ENCODE measurements around the gene PAQR5. TPM values are rescaled to one million over a fixed set of nuclear protein-coding genes. Genes with fewer than 3 reads are reported as not detected.

PAQR5 gene
- total and polyA plus RNA-seq, 2 donors (not counting 3 experiments of a cell fraction or from before 2014, with no cell fraction given): 0.08 to 0.09 TPM

- POLR2A ChIA-PET: no interaction called here
- TF ChIP-seq GATA2 (IDR thresholded peaks at IDR 0.05; ENCODE audit: insufficient read depth, insufficient read length, low read depth, low read length) (no peak), CTCF (IDR thresholded peaks at IDR 0.05; ENCODE audit: extremely low read depth in 1 of 2, insufficient read depth in 1 of 2, low read depth in 1 of 2, low read length in 2 of 2) (no peak), MYC (IDR thresholded peaks at IDR 0.05; ENCODE audit: low read depth, low read length) (no peak), FOS (IDR thresholded peaks at IDR 0.05; ENCODE audit: borderline replicate concordance, insufficient read depth, low read length) (no peak), MAX (IDR thresholded peaks at IDR 0.05; ENCODE audit: insufficient read depth, insufficient read length) (no peak), JUN (IDR thresholded peaks at IDR 0.05; ENCODE audit: borderline replicate concordance, insufficient read depth, insufficient read length, low read depth) (no peak), EZH2 (IDR thresholded peaks at IDR 0.05; ENCODE audit: borderline replicate concordance, low read depth, low read length, severe bottlenecking) (no peak), POLR2A (IDR thresholded peaks at IDR 0.05; ENCODE audit: low read depth, low read length) (no peak), POLR2AphosphoS5 (IDR thresholded peaks at IDR 0.05; ENCODE audit: insufficient read depth, low read depth, low read length) (no peak)
- Histone ChIP-seq H3K9ac (replicated peaks; ENCODE audit: extremely low read depth, insufficient read depth, low read length) (no peak overlapping the region), H3K4me1 (ENCODE audit: control insufficient read depth, extremely low read depth, insufficient read depth, low read length) (no peaks in the 10 kb centered on the region), H3K79me2 (ENCODE audit: control insufficient read depth, insufficient read depth, low read length) (no peaks in the 10 kb centered on the region), H3K27me3 (ENCODE audit: control insufficient read depth in 2 of 2, insufficient read depth in 2 of 2, low read length in 2 of 2) (no peaks in the 10 kb centered on the region), H3K27ac (ENCODE audit: insufficient read depth, low read depth, low read length) (no peak overlapping the region), H3K4me3 (replicated peaks in 1 of 3; ENCODE audit: insufficient read depth in 1 of 3, low read depth in 1 of 3, low read length in 3 of 3) (no peak overlapping the region), H4K20me1 (replicated peaks; ENCODE audit: control insufficient read depth, extremely low read depth, insufficient read depth, low read length) (no peaks in the 10 kb centered on the region), H3K4me2 (ENCODE audit: insufficient read depth, low read length) (no peak overlapping the region), H3K36me3 (ENCODE audit: control insufficient read depth in 2 of 2, extremely low read depth in 1 of 2, insufficient read depth in 2 of 2, low read length in 2 of 2) (no peaks in the 10 kb centered on the region), H3K9me3 (replicated peaks; ENCODE audit: control insufficient read depth, insufficient read depth, low read length) (no peaks in the 10 kb centered on the region), H2AFZ (ENCODE audit: low read depth, low read length) (no peak overlapping the region), H3K9me1 (replicated peaks; ENCODE audit: control insufficient read depth, extremely low read depth, insufficient read depth, low read length) (no peaks in the 10 kb centered on the region)
- intact Hi-C loops (cut with micrococcal nuclease): no loop called here
- no TSS peak for BruUV-seq (replicated peaks)
- dilution Hi-C loops (cut with MboI; ENCODE audit: extremely low pct_ligation_motif_present, low sequenced_read_pairs): no loop called here
- DNase-seq (ENCODE audit: low read depth, low spot score) (no peak), FAIRE-seq (no peak)
- CTCF ChIA-PET: no interaction called here
Observed at GRCh38 chr15:69386284-69386683, 87.6 kb downstream of the PAQR5 start.

Data from endothelial cell of umbilical vein (primary cell).